ENCODE data around the gene TP53RK. TPM values are rescaled to one million over a fixed set of nuclear protein-coding genes. Genes with fewer than 3 reads are reported as not detected.

The TP53RK gene
- total and polyA plus RNA-seq, 2 of the 13 experiments (the other 11 are each of a cell fraction or from before 2014, with no cell fraction given), result 12.9 to 25.5 TPM

GRCh38 chr20:46689082-46689753 is at the start of gene TP53RK (continued):
- TF ChIP-seq HNF4A (CRISPR knock-in tag; IDR thresholded peaks at IDR 0.05), result peak; percentile 18; the same call in 1 of the 2 replicates
- TF ChIP-seq ADNP (CRISPR knock-in tag; IDR thresholded peaks at IDR 0.05), result no peak
- TF ChIP-seq ZBTB10 (CRISPR knock-in tag; IDR thresholded peaks at IDR 0.05; ENCODE audit: borderline replicate concordance), result peak; percentile 51; the same call in 1 of the 2 replicates
- peak; percentile 46; the same call in 1 of the 2 replicates for TF ChIP-seq CHCHD3 (CRISPR knock-in tag; IDR thresholded peaks at IDR 0.05)
- TF ChIP-seq CSRNP2 (CRISPR knock-in tag; conservative IDR thresholded peaks at IDR 0.05; ENCODE audit: low read depth), result no peak
- TF ChIP-seq, protein P1, sequence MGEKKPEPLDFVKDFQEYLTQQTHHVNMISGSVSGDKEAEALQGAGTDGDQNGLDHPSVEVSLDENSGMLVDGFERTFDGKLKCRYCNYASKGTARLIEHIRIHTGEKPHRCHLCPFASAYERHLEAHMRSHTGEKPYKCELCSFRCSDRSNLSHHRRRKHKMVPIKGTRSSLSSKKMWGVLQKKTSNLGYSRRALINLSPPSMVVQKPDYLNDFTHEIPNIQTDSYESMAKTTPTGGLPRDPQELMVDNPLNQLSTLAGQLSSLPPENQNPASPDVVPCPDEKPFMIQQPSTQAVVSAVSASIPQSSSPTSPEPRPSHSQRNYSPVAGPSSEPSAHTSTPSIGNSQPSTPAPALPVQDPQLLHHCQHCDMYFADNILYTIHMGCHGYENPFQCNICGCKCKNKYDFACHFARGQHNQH (CRISPR knock-in tag; IDR thresholded peaks at IDR 0.05), result peak; percentile 71
- TF ChIP-seq REXO4 (CRISPR knock-in tag; IDR thresholded peaks at IDR 0.05; ENCODE audit: borderline replicate concordance), result peak; percentile 83; the same call in 1 of the 2 replicates
- peak; percentile 15; the same call in 1 of the 2 replicates for TF ChIP-seq ZNF652 (CRISPR knock-in tag; IDR thresholded peaks at IDR 0.05; ENCODE audit: borderline replicate concordance, low read depth)
- TF ChIP-seq ZNF367 (CRISPR knock-in tag; IDR thresholded peaks at IDR 0.05; ENCODE audit: borderline replicate concordance), result peak; percentile 72; the same call in 1 of the 2 replicates
- TF ChIP-seq ZNF546 (CRISPR knock-in tag; conservative IDR thresholded peaks at IDR 0.05), result peak; percentile 98
- peak; percentile 96 for TF ChIP-seq MXD3 (CRISPR knock-in tag; IDR thresholded peaks at IDR 0.05)
- peak; percentile 68; the same call in 1 of the 2 replicates for TF ChIP-seq NCOA1 (CRISPR knock-in tag; IDR thresholded peaks at IDR 0.05)
- TF ChIP-seq ZFP62 (CRISPR knock-in tag; IDR thresholded peaks at IDR 0.05), result no peak
- peak; percentile 58; the same call in 1 of the 2 replicates for TF ChIP-seq GMEB1 (CRISPR knock-in tag; IDR thresholded peaks at IDR 0.05; ENCODE audit: borderline replicate concordance)
- TF ChIP-seq, protein P2, sequence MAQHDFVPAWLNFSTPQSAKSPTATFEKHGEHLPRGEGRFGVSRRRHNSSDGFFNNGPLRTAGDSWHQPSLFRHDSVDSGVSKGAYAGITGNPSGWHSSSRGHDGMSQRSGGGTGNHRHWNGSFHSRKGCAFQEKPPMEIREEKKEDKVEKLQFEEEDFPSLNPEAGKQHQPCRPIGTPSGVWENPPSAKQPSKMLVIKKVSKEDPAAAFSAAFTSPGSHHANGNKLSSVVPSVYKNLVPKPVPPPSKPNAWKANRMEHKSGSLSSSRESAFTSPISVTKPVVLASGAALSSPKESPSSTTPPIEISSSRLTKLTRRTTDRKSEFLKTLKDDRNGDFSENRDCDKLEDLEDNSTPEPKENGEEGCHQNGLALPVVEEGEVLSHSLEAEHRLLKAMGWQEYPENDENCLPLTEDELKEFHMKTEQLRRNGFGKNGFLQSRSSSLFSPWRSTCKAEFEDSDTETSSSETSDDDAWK (CRISPR knock-in tag; IDR thresholded peaks at IDR 0.05), result no peak
- TF ChIP-seq ZNF280B (CRISPR knock-in tag; IDR thresholded peaks at IDR 0.05; ENCODE audit: borderline replicate concordance), result no peak; the same call in 1 of the 2 replicates

Measured in HepG2 (cell line).